Measurements from ENCODE around the gene PSMC5. TPM values are rescaled to one million over a fixed set of nuclear protein-coding genes. Genes with fewer than 3 reads are reported as not detected.

Gene PSMC5
- total and polyA plus RNA-seq, 2 donors (not counting 3 experiments of a cell fraction or from before 2014, with no cell fraction given), result 179 to 236 TPM

- FAIRE-seq (no peak), DNase-seq (ENCODE audit: low read depth, low spot score) (no peak)
- no peak for TF ChIP-seq MYC (IDR thresholded peaks at IDR 0.05; ENCODE audit: low read depth, low read length)
- TF ChIP-seq EZH2 (IDR thresholded peaks at IDR 0.05; ENCODE audit: borderline replicate concordance, low read depth, low read length, severe bottlenecking), result no peak
- no peak for TF ChIP-seq POLR2AphosphoS5 (IDR thresholded peaks at IDR 0.05; ENCODE audit: insufficient read depth, low read depth, low read length)
- TF ChIP-seq GATA2 (IDR thresholded peaks at IDR 0.05; ENCODE audit: insufficient read depth, insufficient read length, low read depth, low read length), result no peak
- no peak overlapping the region for H2AFZ ChIP-seq (ENCODE audit: low read depth, low read length)
- BruUV-seq (replicated peaks), result no TSS peak
- no peak overlapping the region for H3K4me2 ChIP-seq (ENCODE audit: insufficient read depth, low read length)
- no peaks in the 10 kb centered on the region for H3K36me3 ChIP-seq (ENCODE audit: control insufficient read depth in 2 of 2, extremely low read depth in 1 of 2, insufficient read depth in 2 of 2, low read length in 2 of 2)
- H3K27ac ChIP-seq (ENCODE audit: insufficient read depth, low read depth, low read length), result no peak overlapping the region
- dilution Hi-C loops (cut with MboI; ENCODE audit: extremely low pct_ligation_motif_present, low sequenced_read_pairs) (no loop called here), intact Hi-C loops (cut with micrococcal nuclease) (no loop called here)
- no peak overlapping the region for H3K4me3 ChIP-seq (replicated peaks in 1 of 3; ENCODE audit: insufficient read depth in 1 of 3, low read depth in 1 of 3, low read length in 3 of 3)
- CTCF ChIA-PET, result interaction anchor here (0.9 to 1.1 kb wide), 2 partner anchors 13 to 28 kb away, joined by 3 to 4 read pairs; partner anchors contain the start of gene GH2
- H3K9ac ChIP-seq (replicated peaks; ENCODE audit: extremely low read depth, insufficient read depth, low read length), result no peak overlapping the region
- no peaks in the 10 kb centered on the region for H3K9me3 ChIP-seq (replicated peaks; ENCODE audit: control insufficient read depth, insufficient read depth, low read length)
- POLR2A ChIA-PET, result no interaction called here
- H3K9me1 ChIP-seq (replicated peaks; ENCODE audit: control insufficient read depth, extremely low read depth, insufficient read depth, low read length), result no peaks in the 10 kb centered on the region
- no peaks in the 10 kb centered on the region for H3K4me1 ChIP-seq (ENCODE audit: control insufficient read depth, extremely low read depth, insufficient read depth, low read length)
- peaks cover 1 to 3% of the 10 kb centered on the region in 2 experiments for H3K27me3 ChIP-seq (ENCODE audit: control insufficient read depth in 2 of 2, insufficient read depth in 2 of 2, low read length in 2 of 2)
- no peaks in the 10 kb centered on the region for H4K20me1 ChIP-seq (replicated peaks; ENCODE audit: control insufficient read depth, extremely low read depth, insufficient read depth, low read length)
- no peaks in the 10 kb centered on the region for H3K79me2 ChIP-seq (ENCODE audit: control insufficient read depth, insufficient read depth, low read length)
These were observed 26.0 kb downstream of the PSMC5 start for GRCh38 chr17:63853260-63853659.

GRCh38 chr17:63854709-63855108, 27.5 kb downstream of the PSMC5 start:
- ChIA-PET CTCF (interaction anchor here (0.8 to 0.9 kb wide), 2 partner anchors 11 to 13 kb away, joined by 3 read pairs; no protein-coding TSS in a partner anchor), POLR2A (no interaction called here)
- FAIRE-seq, result no peak
- no peak overlapping the region for H3K9ac ChIP-seq (replicated peaks; ENCODE audit: extremely low read depth, insufficient read depth, low read length)
- intact Hi-C loops (cut with micrococcal nuclease) (no loop called here), dilution Hi-C loops (cut with MboI; ENCODE audit: extremely low pct_ligation_motif_present, low sequenced_read_pairs) (no loop called here)
- no peaks in the 10 kb centered on the region for H3K36me3 ChIP-seq (ENCODE audit: control insufficient read depth in 2 of 2, extremely low read depth in 1 of 2, insufficient read depth in 2 of 2, low read length in 2 of 2)
- TF ChIP-seq GATA2 (IDR thresholded peaks at IDR 0.05; ENCODE audit: insufficient read depth, insufficient read length, low read depth, low read length) (no peak), JUN (IDR thresholded peaks at IDR 0.05; ENCODE audit: borderline replicate concordance, insufficient read depth, insufficient read length, low read depth) (no peak), CTCF (IDR thresholded peaks at IDR 0.05; ENCODE audit: extremely low read depth in 1 of 2, insufficient read depth in 1 of 2, low read depth in 1 of 2, low read length in 2 of 2) (no peak)
- no peak overlapping the region for H3K27ac ChIP-seq (ENCODE audit: insufficient read depth, low read depth, low read length)
- H3K79me2 ChIP-seq (ENCODE audit: control insufficient read depth, insufficient read depth, low read length), result no peaks in the 10 kb centered on the region
- no peaks in the 10 kb centered on the region for H4K20me1 ChIP-seq (replicated peaks; ENCODE audit: control insufficient read depth, extremely low read depth, insufficient read depth, low read length)
- no peak overlapping the region for H2AFZ ChIP-seq (ENCODE audit: low read depth, low read length)
- no peak overlapping the region for H3K4me3 ChIP-seq (replicated peaks in 1 of 3; ENCODE audit: insufficient read depth in 1 of 3, low read depth in 1 of 3, low read length in 3 of 3)
- H3K27me3 ChIP-seq (ENCODE audit: control insufficient read depth in 2 of 2, insufficient read depth in 2 of 2, low read length in 2 of 2), result peaks cover 3 to 10% of the 10 kb centered on the region in 2 experiments
- no peak overlapping the region for H3K4me2 ChIP-seq (ENCODE audit: insufficient read depth, low read length)
- H3K9me1 ChIP-seq (replicated peaks; ENCODE audit: control insufficient read depth, extremely low read depth, insufficient read depth, low read length), result no peaks in the 10 kb centered on the region
- BruUV-seq (replicated peaks), result no TSS peak
- no peak for DNase-seq (ENCODE audit: low read depth, low spot score)
- H3K9me3 ChIP-seq (replicated peaks; ENCODE audit: control insufficient read depth, insufficient read depth, low read length), result no peaks in the 10 kb centered on the region
- no peaks in the 10 kb centered on the region for H3K4me1 ChIP-seq (ENCODE audit: control insufficient read depth, extremely low read depth, insufficient read depth, low read length)
